ENCODE results near the gene PGC. TPM values are rescaled to one million over a fixed set of nuclear protein-coding genes. Genes with fewer than 3 reads are reported as not detected.
A peak's percentile ranks its signal among the peaks of the same experiment; 100 is the strongest.

The PGC gene
- total and polyA plus RNA-seq, 4 donors: 19.2 to 1,394 (median 467) TPM

DNA sequence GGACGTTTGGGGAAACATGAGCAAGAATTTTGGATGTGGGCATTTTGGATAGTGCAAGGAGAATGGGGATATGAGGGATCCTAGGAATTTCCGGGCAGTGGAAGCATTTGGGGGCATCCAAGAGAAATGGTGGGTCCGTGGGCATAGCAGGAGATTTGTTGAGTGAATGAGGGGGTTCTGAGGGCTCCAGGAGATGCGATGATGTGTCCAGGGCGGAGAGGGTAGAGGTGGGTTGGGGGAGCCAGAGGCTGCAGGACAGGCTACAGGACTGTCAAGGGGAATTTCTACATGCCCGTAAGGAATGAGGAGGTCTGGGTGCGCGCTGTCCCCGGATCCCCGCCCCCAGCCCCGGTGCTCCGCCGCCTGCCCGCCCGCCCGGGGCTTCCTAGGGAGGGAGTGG, 32.1 kb upstream of the PGC start:
- Histone ChIP-seq H3K36me3 (ENCODE audit: control insufficient read depth in 4 of 4, insufficient read depth in 4 of 4, low read length in 4 of 4) (peaks cover 0 to 17% (median 10%) of the 10 kb centered on the region in 4 donors), H3K27ac (ENCODE audit: low read depth in 1 of 2, low read length in 1 of 2) (peak overlapping the region in 1 of 2 donors; percentile 45), H3K9me3 (ENCODE audit: control insufficient read depth in 4 of 4, insufficient read depth in 3 of 4, low read length in 3 of 4) (no peaks in the 10 kb centered on the region), H3K9ac (ENCODE audit: insufficient read depth in 1 of 2, low read length in 2 of 2) (peak overlapping the region in 1 of 2 donors; percentile 81), H3K4me1 (ENCODE audit: control insufficient read depth in 5 of 5, insufficient read depth in 5 of 5, low read length in 5 of 5) (peaks cover 0 to 21% (median 13%) of the 10 kb centered on the region in 5 donors), H3K4me3 (peak overlapping the region; percentile 39), H3K27me3 (ENCODE audit: control insufficient read depth in 3 of 3, insufficient read depth in 3 of 3, low read length in 2 of 3) (no peaks in the 10 kb centered on the region)
- no peak for DNase-seq
- 4 to 14% methylated on average over 7 to 16 of the region's 16 CpGs for WGBS, 2 donors
- no peak for ATAC-seq (ENCODE audit: insufficient read depth, low FRiP score)
- TF ChIP-seq, protein P1, sequence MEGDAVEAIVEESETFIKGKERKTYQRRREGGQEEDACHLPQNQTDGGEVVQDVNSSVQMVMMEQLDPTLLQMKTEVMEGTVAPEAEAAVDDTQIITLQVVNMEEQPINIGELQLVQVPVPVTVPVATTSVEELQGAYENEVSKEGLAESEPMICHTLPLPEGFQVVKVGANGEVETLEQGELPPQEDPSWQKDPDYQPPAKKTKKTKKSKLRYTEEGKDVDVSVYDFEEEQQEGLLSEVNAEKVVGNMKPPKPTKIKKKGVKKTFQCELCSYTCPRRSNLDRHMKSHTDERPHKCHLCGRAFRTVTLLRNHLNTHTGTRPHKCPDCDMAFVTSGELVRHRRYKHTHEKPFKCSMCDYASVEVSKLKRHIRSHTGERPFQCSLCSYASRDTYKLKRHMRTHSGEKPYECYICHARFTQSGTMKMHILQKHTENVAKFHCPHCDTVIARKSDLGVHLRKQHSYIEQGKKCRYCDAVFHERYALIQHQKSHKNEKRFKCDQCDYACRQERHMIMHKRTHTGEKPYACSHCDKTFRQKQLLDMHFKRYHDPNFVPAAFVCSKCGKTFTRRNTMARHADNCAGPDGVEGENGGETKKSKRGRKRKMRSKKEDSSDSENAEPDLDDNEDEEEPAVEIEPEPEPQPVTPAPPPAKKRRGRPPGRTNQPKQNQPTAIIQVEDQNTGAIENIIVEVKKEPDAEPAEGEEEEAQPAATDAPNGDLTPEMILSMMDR (IDR thresholded peaks at IDR 0.05; ENCODE audit: control extremely low read depth, extremely low read depth): no peak

GRCh38 chr6:41778895-41779294, 31.7 kb upstream of the PGC start:
- Histone ChIP-seq H3K27me3 (ENCODE audit: control insufficient read depth in 3 of 3, insufficient read depth in 3 of 3, low read length in 2 of 3) (no peaks in the 10 kb centered on the region), H3K9me3 (ENCODE audit: control insufficient read depth in 4 of 4, insufficient read depth in 3 of 4, low read length in 3 of 4) (no peaks in the 10 kb centered on the region), H3K4me1 (ENCODE audit: control insufficient read depth in 5 of 5, insufficient read depth in 5 of 5, low read length in 5 of 5) (peaks cover 0 to 21% (median 10%) of the 10 kb centered on the region in 5 donors), H3K36me3 (ENCODE audit: control insufficient read depth in 4 of 4, insufficient read depth in 4 of 4, low read length in 4 of 4) (peaks cover 0 to 17% (median 11%) of the 10 kb centered on the region in 4 donors), H3K27ac (ENCODE audit: low read depth in 1 of 2, low read length in 1 of 2) (no peak overlapping the region), H3K9ac (ENCODE audit: insufficient read depth in 1 of 2, low read length in 2 of 2) (peak overlapping the region in 1 of 2 donors; percentile 81), H3K4me3 (no peak overlapping the region)
- DNase-seq: no peak
- ATAC-seq (ENCODE audit: insufficient read depth, low FRiP score): no peak
- TF ChIP-seq, protein P1 (IDR thresholded peaks at IDR 0.05; ENCODE audit: control extremely low read depth, extremely low read depth): no peak
- WGBS, 2 donors: 32 to 72% methylated on average over 6 of the region's 6 CpGs

GRCh38 chr6:41777551-41778285, 30.5 kb upstream of the PGC start:
- TF ChIP-seq, protein P1 (IDR thresholded peaks at IDR 0.05; ENCODE audit: control extremely low read depth, extremely low read depth): no peak
- H3K9ac ChIP-seq (ENCODE audit: insufficient read depth in 1 of 2, low read length in 2 of 2): no peak overlapping the region

More at GRCh38 chr6:41777551-41778285, 30.5 kb upstream of the PGC start:
- ATAC-seq (ENCODE audit: insufficient read depth, low FRiP score) (no peak), DNase-seq (no peak)
- Histone ChIP-seq H3K9me3 (ENCODE audit: control insufficient read depth in 4 of 4, insufficient read depth in 3 of 4, low read length in 3 of 4) (no peaks in the 10 kb centered on the region), H3K4me3 (no peak overlapping the region), H3K27me3 (ENCODE audit: control insufficient read depth in 3 of 3, insufficient read depth in 3 of 3, low read length in 2 of 3) (no peaks in the 10 kb centered on the region), H3K36me3 (ENCODE audit: control insufficient read depth in 4 of 4, insufficient read depth in 4 of 4, low read length in 4 of 4) (peaks cover 0 to 19% (median 12%) of the 10 kb centered on the region in 4 donors), H3K27ac (ENCODE audit: low read depth in 1 of 2, low read length in 1 of 2) (no peak overlapping the region), H3K4me1 (ENCODE audit: control insufficient read depth in 5 of 5, insufficient read depth in 5 of 5, low read length in 5 of 5) (peaks cover 0 to 21% (median 10%) of the 10 kb centered on the region in 5 donors)
- WGBS, 2 donors: 70 to 81% methylated on average over 5 of the region's 5 CpGs

Measured in lung (tissue), 12 donors.